Measurements from ENCODE around the gene ZDHHC16.

The ZDHHC16 gene

DNA sequence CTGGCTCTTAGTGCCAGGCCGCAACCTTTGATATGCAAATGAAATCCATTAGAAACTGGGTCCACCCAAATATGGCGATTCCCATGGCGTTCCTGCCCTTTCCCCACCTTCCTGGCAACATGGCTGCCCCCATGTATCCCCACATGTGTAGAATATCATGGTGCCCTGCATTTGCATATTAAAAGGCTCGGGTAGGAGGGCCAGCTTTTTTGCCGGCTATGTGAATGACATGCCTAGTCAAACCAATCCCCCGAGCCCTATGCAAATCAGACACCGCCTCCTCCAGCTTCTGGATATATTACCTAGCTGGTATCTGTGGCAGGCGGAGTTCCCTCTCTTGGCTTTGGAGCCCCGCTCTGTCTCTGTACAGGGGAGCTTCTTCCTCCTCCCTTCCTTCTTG lies 34.0 kb downstream of the ZDHHC16 start:
- DNase-seq (ENCODE audit: low read depth): no peak

DNA sequence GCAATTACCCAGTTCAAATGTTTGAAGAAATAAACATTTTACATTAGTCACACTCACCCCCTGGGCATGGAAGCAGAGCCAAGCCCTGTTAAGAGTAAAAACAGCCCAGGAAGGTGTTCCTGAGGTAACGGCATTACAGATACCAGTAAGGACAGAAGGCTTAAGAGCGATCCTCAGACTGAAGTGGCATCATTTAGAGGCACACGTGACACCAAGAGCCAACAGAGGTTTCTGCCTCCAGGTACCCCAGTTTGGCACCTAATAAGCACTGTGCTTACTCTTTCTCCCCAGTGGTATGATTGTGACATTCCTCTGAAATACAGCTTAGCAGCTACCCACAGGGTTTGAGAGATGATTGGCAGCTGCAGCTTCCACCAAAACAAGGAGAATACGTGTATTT lies 35.1 kb downstream of the ZDHHC16 start:
- DNase-seq (ENCODE audit: low read depth): no peak

DNA sequence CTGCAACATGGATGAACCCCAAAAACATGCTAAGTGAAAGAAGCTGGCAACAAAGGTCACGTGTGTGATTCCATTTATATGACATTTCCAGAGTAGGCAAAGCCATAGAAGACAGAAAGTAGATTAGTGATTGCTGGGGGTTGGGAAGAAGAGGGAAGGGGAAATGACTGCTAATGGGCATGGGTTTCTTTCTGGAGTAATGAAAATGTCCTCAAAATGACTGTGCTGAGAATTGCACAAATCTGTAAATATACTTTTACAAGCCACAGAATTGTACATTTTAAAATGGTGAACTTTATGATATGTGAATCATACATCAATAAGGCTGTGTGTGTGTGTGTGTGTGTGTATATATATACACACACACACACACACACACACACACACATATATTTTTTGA lies 36.4 kb downstream of the ZDHHC16 start:
- DNase-seq (ENCODE audit: low read depth): no peak

DNA sequence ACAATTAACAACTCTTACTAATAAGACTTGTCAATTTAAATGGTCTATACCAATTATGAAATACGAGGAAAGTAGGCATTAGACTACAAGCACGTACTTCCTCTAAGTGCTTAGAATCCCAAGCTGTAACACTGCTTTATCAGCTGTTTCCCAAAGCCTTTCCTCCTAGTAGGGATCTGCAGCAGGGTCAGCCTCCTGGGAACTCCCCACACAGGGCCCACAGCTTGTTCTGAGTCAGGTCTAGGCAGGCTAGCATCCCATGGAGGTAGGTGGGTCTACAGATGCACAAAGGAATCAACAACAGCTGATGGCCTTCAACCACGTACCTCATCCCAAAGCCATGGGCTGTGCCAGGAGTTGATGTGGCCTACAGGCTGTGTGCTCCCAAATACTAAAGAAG lies 37.5 kb downstream of the ZDHHC16 start:
- DNase-seq (ENCODE audit: low read depth): no peak

DNA sequence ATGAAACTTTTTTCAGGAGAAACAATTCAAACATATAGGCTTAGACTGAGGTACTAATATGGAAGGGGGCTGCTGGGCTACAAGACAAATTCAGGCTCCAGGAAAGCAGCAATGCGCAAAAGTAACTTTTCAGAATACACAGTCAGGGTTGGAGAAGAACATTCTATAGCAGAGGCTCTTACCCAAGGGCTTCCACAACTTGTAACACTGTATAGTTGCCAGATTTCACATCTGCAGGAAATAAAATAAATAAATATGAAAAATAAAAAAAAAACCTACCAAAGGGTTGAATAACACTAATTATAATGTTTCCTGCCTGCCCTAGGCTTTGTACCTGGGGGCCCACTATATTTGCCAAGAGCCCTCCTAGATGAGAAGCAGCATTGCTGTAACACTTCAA lies 37.9 kb downstream of the ZDHHC16 start:
- DNase-seq (ENCODE audit: low read depth): no peak

DNA sequence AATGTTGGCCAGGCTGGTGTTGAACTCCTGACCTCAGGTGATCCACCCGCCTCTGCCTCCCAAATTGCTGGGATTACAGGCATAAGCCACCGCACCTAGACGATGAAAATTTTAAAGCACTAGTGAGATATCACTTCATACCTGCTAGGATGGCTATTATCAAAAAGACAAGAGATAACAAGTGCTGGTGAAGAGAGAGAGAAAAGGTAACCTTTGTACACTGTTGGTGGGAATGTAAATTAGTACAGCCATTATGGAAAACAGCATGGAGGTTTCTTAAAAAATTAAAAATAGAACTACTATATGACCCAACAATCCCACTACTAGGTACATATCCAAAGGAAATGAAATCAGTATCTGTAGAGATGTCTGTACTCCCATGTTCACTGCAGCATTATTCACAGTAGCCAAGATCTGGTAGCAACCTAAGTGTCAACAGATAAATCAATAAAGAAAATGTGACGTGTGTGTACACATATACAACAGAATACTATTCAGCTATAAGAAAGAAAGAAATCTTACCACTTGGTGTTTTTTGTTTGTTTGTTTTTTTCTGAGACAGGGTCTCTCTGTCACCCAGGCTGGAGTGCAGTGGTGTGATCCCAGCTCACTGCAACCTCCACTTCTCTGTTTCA lies 39.8 kb downstream of the ZDHHC16 start:
- DNase-seq (ENCODE audit: low read depth): no peak

DNA sequence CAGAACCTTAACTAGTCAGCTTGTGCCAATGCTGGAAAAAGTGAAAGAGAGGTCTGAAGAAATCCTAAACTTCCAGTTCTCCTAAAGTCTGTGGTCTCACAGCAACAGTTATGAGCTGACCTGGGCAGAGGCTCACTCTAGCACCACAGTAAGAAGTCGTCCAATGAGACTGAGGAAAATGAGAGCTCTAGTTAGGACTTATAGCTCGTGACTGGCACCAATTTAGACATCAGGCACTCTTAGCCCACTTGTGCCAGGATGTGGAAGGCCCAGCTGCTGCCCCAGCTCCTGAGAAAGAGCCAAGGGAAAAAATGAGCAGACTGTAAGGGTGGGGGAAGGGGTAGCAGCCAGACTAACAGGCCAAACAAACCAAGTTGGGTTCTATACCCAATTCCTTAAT lies 44.6 kb downstream of the ZDHHC16 start:
- DNase-seq (ENCODE audit: low read depth): no peak

DNA sequence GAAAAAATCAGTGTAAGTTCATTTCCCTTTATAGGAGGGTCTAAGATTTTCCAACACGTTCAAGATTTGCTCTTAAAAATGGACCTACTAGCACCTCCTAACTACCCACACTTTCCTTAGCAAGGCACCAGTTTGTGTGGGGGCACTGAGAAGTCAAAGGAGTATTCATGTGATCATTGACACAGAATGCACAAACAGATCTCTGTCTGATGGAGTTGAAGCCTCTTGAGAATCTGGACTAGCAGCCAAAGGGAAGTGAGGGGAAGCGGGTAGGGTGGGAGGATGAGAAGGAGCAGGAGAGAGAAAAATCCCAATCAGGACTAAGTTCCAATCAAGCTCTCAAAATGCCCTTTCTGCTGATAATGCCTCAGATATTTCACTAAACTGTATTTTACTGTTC lies 48.2 kb downstream of the ZDHHC16 start:
- no peak for DNase-seq (ENCODE audit: low read depth)

DNA sequence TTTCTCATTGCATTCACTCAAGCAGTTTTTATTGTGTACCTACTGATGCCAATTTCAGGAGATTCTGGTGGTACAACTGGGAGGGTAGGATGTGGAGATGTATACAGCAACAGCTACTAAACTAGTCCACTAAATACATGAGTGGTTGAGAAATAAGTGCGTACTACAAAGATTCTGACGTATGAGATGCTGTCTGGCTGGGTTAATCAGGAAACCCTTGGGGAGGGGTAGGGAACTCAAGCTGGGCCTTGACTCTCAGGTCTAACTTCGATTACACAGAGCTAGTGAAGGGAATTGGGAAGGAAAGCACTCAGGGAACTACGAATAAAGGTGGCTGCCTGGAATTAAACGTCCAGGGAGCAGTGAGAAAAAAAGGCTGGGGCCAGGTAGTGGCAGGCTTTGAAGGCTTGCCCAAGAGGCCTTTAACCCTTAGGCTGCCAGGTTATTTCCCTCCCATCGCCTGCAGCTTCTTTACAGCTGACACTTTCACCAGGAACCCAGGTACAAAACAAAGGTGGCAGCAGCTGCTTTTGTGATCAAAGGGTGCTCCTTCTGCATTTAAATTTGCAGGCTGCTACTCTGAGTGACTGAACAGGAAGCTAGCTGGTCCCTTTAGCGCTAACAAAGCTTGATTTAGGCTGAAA lies 49.0 kb downstream of the ZDHHC16 start:
- no peak for DNase-seq (ENCODE audit: low read depth)

DNA sequence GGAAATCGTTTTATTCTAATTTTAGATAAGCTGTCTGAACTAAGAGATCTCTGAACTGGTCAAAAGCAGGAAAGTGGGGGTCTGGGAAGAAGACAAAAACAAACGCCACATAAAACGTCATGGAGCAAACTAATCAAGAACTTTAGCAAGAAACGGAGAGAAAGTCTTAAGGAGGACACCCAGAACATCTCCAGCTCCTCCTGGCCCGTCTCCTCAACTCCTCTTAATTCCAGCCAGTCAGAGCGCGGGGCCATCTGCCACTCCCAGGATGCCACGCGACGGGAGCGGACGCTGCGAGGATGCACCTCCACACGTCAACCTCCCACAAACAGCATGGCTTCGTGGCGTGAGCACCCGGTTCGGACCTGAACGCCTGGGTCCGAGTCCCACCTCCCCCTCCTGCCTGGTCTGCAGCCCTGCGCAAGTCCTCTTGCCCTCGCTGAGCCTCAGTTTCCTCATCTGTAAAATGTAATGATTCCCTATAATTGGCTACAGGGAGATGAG lies 51.6 kb downstream of the ZDHHC16 start:
- no peak for DNase-seq (ENCODE audit: low read depth)

DNA sequence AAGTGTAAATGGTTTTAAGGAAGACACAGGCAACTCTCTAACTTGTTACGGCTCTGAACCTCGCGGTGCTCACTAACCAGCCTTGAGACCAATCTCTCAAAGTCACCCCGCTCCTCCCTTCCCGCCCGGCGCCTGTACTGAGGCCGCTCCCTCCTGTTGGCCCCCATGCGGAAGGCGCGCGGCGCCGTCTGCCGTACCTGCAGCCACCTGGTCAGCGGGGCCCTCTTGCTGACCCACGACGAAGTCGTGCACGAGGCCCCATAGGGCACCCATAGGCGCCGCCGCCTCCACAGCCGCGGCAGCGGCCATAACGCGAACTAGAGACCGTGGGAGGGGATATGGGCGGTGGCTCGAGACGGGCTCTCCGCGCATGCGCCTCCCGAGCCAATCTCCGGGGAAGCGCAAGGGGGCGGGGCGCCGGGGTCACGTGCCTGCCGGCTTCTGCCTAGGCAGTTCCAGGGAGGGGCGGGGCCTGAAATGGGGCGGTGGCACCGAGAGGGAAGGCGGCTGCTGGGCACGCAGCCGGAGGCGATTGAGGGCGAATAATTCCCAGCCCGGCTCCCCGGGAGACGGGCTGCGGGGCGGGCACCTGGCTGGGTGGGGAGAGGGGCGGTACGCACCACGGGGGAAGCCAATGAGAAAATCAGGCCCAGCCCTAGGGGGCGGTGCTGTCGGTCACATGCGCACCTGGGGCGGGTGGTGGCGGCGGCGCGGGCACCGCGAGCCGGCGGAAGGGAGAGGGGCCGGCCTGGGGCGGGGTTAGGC lies 52.3 kb downstream of the ZDHHC16 start, which contains the start of gene MMS19:
MMS19 (minus strand) TSS at position 347 of the 765 bp plus-strand sequence; CDS start at position 309, 38 bp downstream.
- DNase-seq (ENCODE audit: low read depth): peak; percentile 75

DNA sequence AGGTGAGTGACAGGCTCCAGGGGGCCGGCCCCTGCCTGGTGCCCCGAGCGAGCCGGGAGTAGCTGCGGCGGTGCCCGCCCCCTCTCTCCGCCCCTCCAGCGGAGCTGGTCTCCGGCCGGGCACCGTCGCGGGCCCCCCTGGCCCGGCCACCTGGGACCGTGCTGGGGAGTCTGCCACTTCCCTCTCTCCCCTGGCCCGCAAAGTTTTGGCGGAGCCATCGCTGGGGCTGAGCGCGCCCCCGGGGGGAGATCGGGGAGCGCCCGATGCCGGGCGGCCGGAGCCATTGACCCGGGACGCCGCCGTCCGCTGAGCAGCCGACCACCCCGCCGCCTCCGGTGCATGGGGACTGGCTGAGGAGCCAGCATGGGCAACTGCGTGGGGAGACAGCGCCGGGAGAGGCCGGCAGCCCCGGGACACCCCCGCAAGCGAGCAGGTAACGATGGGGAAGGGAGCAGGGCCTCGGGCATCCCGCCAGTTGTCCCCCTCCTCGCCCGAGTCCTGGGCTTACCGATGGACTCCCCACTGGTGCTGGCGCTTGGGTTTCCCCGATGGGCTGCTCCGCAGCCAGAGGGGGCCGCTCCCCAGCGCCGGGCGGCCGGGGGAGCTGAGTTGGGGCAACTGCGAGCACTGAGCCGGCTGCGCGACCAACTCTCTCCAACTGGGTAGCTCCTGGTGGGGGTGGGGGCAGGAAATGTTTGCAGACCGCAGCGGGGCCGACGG lies 53.0 kb downstream of the ZDHHC16 start, which contains the start of gene UBTD1:
UBTD1 (plus strand) TSS at position 84 of the 720 bp plus-strand sequence; CDS start at position 364, 280 bp downstream.
- no peak for DNase-seq (ENCODE audit: low read depth)

DNA sequence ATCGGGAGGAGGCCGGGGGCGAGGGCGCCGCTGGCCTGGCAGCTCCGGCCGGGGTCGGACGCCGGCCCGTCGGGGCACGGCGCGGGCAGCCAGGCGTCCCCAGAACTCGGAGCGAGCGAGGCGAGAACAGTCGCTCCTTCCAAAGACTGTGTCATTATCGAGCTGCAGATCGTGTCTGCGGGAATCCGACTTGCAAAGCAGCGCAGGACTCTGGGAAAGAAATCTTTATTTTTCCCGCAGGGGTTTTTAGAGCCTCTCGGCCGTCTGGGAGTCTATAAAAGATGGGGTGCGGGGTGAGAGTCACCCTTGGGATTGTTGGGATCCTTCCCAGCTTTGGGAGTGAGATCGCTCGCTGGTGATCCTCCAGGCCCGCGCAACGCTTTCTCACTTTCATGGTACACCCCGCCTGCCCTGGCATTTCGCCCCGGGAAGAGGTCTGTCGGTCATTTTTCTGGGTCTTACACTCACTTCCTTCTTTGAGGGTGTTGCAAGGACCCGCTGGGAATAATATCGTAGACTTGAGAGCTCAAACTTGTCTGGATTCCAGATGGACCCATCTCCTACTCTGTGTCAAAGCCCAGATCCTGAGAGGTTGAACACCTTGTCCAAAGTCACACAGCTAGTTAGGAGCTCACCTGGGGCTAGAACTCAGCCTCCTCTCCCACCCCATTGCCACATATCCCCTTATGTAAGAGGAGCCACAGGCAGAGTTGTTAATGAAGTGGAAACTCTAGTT lies 53.8 kb downstream of the ZDHHC16 start:
- no peak for DNase-seq (ENCODE audit: low read depth)

DNA sequence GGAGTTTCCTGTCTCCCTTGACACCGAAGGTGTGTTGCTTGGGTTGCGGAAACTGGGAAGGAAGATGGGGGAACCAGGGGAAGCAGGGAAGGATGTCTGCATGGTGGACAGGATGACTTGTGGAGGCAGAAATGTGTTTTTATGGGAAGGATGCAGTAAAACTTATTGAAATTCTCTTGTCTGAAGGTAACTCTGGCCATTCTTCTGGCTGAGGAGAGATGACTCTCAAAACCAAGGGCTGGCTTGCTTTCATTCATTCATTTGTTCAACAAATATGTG lies 54.3 kb downstream of the ZDHHC16 start:
- DNase-seq (ENCODE audit: low read depth): no peak

DNA sequence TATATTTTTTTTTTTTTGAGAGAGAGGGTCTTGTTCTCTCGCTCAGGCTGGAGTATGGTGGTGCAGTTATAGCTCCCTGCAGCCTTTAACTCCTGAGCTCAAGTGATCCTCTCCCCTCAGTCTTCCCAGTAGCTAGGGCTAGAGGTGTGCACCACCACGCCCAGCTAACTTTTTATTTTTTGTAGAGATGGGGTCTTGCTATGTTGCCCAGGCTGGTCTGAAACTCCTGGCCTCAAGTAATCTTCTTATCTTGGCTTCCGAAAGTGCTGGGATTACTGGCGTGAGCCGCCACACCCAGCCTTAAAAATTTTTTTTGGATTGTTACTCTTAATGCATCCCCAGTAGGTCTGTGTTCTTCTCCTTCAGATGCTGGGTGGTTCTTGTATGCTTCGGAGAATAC lies 56.9 kb downstream of the ZDHHC16 start:
- no peak for DNase-seq (ENCODE audit: low read depth)

DNA sequence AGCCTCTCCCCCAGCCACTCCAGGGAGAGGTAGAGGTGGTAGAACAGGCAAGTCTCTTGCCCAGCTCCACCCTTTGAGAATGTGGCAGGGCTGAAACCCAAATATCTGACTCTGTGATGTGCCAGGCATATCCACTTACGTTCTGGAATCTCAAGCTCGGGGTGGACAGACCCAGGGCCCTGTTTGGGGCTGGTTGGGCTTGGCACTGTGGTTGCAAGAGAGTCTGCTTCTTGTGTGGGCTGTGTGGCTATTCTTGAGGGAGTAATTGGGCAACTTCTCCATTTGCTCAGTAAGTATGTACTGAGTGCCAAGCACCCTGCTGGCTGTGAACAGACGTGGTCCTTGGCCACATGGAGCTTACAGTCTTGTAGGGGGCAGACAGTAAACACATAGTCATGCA lies 57.4 kb downstream of the ZDHHC16 start:
- no peak for DNase-seq (ENCODE audit: low read depth)

DNA sequence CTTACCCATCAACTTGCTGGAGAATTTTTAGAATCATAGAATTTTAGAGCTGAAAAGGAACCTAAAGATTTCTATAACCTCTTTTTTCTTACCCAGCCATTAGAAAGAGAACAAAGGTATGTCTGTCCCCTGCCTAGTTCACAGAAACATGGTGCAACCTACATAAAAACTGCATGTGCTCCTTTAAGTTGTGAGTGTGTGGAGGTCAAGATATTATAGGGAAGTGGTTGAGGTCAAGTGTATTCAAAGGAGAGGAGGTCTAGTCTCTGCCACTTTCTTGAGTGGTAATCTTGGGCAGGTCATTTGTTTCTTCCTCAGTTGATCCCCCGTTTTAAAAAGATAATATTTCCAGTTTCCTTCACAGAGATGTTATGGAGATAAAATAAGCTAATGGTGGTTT lies 59.2 kb downstream of the ZDHHC16 start:
- no peak for DNase-seq (ENCODE audit: low read depth)

DNA sequence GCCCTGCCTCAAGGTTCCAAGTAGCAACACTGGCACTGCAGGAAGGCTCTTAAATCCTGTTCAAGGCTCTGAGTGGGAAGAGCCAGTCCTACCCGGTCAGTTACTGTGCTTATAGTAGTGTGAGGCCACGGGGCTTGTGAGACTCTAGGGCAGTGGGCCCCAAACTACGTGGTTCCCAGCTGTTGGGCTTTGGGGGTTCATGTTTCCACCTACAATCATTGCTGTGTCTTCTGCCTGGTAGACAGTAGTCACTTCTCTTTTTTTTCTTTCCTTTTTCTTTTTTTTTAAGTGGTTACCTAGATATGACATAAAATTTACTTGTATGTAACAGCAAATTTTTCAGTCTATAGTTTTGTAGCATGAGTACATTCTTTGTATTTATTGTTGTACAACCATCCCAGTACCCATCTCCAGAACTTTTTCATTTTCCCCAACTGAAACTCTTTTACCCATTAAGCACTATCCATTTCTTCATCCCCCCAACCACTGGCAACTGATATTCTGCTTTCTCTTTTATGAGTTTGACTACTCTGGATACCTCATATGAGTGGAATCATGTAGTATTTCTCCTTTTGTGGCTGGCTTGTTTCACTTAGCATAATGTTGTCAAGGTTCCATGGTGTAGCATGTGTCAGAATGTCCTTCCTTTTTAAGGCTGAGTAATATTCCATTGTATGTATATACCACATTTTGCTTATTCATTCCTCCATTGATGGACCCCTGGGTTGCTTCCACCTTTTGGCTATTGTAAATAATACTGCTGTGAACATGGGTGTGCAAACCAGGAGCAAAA lies 60.4 kb downstream of the ZDHHC16 start:
- no peak for DNase-seq (ENCODE audit: low read depth)
